Ishikawa (cell line): ENCODE data around the gene DALRD3.

Experiments used
- CEBPB ChIP-seq: IDR thresholded peaks from 2 replicates; pipeline ENCODE4 v1.6.1; 2012
- CREB1 ChIP-seq: IDR thresholded peaks from 2 replicates; pipeline ENCODE4 v1.6.1; 2012; ENCODE audit warnings: low read depth
- EGR1 ChIP-seq: IDR thresholded peaks from 2 replicates; pipeline ENCODE4 v1.6.1; 2012
- EP300 ChIP-seq: IDR thresholded peaks from 2 replicates; pipeline ENCODE4 v1.6.1; 2012; ENCODE audit warnings: borderline replicate concordance
- FOXM1 ChIP-seq: IDR thresholded peaks from 2 replicates; pipeline ENCODE4 v1.6.1; 2012; ENCODE audit warnings: low read depth, borderline replicate concordance
- NFIC ChIP-seq: IDR thresholded peaks from 2 replicates; pipeline ENCODE4 v1.6.1; 2012
- RAD21 ChIP-seq: IDR thresholded peaks from 2 replicates; pipeline ENCODE4 v1.6.1; 2012; ENCODE audit warnings: low read depth
- TAF1 ChIP-seq: IDR thresholded peaks from 2 replicates; pipeline ENCODE4 v1.6.1; 2012; ENCODE audit warnings: low read depth, mild to moderate bottlenecking
- TCF12 ChIP-seq: IDR thresholded peaks from 2 replicates; pipeline ENCODE4 v1.6.1; 2012; ENCODE audit warnings: low read depth
- TEAD4 ChIP-seq: IDR thresholded peaks from 2 replicates; pipeline ENCODE4 v1.6.1; 2012
- YY1 ChIP-seq: IDR thresholded peaks from 2 replicates; pipeline ENCODE4 v1.6.1; 2012; ENCODE audit warnings: low read depth
- ZBTB7A ChIP-seq: IDR thresholded peaks from 2 replicates; pipeline ENCODE4 v1.6.1; 2012; ENCODE audit warnings: low read depth
- TF ChIP-seq, protein P1 (sequence below): IDR thresholded peaks from 2 replicates; pipeline ENCODE4 v1.6.1; 2012
- TF ChIP-seq, protein P2 (sequence below): IDR thresholded peaks from 2 replicates; pipeline ENCODE4 v1.6.1; 2012
- TF ChIP-seq, protein P3 (sequence below): IDR thresholded peaks from 2 replicates; pipeline ENCODE4 v1.6.1; 2012; ENCODE audit warnings: low read depth, mild to moderate bottlenecking

Gene DALRD3

DNA sequence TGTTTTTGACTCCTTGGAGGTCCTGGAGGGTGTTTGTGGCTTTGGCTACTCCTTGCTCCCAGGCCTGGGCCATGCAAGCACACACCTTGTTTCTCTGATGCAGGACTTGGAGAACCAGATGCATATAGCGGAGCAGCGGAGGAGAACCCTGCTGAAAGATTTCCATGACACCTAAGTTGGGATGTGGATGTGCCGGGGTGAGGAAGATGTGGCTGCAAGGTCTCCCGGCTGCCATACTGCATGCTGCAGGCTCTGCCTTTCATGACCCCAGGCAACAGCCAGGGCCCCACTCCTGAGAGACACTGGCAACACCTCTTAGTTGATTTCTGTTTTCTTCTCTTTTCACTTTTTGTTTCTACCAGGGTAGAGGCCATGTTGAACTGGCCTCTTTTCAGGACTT lies 35.3 kb downstream of the DALRD3 start:
- TF ChIP-seq EP300 (no peak), CREB1 (no peak), TEAD4 (no peak), NFIC (no peak), RAD21 (no peak), TCF12 (no peak), TAF1 (no peak), FOXM1 (no peak), ZBTB7A (no peak), YY1 (no peak), EGR1 (no peak), CEBPB (no peak)
- TF ChIP-seq, protein P1, sequence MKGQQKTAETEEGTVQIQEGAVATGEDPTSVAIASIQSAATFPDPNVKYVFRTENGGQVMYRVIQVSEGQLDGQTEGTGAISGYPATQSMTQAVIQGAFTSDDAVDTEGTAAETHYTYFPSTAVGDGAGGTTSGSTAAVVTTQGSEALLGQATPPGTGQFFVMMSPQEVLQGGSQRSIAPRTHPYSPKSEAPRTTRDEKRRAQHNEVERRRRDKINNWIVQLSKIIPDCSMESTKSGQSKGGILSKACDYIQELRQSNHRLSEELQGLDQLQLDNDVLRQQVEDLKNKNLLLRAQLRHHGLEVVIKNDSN = no peak
- TF ChIP-seq, protein P2, sequence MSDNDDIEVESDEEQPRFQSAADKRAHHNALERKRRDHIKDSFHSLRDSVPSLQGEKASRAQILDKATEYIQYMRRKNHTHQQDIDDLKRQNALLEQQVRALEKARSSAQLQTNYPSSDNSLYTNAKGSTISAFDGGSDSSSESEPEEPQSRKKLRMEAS = no peak
- TF ChIP-seq, protein P3, sequence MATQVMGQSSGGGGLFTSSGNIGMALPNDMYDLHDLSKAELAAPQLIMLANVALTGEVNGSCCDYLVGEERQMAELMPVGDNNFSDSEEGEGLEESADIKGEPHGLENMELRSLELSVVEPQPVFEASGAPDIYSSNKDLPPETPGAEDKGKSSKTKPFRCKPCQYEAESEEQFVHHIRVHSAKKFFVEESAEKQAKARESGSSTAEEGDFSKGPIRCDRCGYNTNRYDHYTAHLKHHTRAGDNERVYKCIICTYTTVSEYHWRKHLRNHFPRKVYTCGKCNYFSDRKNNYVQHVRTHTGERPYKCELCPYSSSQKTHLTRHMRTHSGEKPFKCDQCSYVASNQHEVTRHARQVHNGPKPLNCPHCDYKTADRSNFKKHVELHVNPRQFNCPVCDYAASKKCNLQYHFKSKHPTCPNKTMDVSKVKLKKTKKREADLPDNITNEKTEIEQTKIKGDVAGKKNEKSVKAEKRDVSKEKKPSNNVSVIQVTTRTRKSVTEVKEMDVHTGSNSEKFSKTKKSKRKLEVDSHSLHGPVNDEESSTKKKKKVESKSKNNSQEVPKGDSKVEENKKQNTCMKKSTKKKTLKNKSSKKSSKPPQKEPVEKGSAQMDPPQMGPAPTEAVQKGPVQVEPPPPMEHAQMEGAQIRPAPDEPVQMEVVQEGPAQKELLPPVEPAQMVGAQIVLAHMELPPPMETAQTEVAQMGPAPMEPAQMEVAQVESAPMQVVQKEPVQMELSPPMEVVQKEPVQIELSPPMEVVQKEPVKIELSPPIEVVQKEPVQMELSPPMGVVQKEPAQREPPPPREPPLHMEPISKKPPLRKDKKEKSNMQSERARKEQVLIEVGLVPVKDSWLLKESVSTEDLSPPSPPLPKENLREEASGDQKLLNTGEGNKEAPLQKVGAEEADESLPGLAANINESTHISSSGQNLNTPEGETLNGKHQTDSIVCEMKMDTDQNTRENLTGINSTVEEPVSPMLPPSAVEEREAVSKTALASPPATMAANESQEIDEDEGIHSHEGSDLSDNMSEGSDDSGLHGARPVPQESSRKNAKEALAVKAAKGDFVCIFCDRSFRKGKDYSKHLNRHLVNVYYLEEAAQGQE = no peak

DNA sequence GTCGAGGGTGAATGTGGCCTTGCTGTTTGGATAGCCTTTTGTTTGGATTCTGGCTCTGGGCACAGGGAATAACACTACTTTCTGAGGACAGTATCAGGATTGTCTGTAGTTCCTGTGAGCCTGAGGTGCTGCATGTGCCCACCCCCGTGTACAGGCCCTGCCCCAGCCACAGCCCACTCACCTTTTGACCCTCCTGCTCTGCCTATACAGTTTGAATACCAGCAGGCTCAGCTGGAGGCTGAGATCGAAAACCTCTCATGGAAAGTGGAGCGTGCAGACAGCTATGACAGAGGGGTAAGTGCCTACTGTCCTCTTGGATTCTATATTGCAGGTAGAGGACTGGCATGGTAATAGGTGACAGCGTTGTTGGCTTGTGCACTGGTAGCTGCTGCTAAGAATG lies 35.7 kb downstream of the DALRD3 start:
- TF ChIP-seq CREB1 = no peak
- no peak for TF ChIP-seq EGR1

GRCh38 chr3:48982016-48982415 lies 36.4 kb downstream of the DALRD3 start:
- TF ChIP-seq, protein P3 = no peak
- TF ChIP-seq TCF12 (no peak), CREB1 (no peak), ZBTB7A (no peak), EP300 (no peak), FOXM1 (no peak), CEBPB (no peak), RAD21 (no peak), NFIC (no peak)
- TF ChIP-seq, protein P1 = no peak
- TF ChIP-seq, protein P2 = no peak

- TF ChIP-seq YY1 = no peak
- no peak for TF ChIP-seq ZBTB7A
- TF ChIP-seq, protein P1 = no peak
- no peak for TF ChIP-seq FOXM1
- no peak for TF ChIP-seq RAD21
- no peak for TF ChIP-seq CEBPB
- no peak for TF ChIP-seq NFIC
Observed at GRCh38 chr3:48980295-48980694, 38.1 kb downstream of the DALRD3 start.

DNA sequence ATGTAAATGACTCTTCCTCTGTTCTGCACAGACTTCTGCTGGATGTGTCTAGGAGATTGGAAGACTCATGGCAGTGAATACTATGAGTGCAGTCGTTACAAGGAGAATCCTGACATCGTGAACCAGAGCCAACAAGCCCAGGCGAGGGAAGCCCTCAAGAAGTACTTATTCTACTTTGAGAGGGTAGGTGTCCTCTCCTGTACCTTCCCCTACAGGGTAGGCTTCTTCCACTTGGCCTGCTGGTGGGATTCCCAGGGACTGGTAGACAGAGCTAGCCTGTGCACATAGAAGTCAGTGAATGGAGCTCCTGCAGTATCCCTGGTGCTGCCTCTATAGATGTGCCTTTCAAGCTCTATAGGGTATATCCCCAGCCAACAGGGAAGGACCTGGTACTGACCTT lies 38.9 kb downstream of the DALRD3 start:
- TF ChIP-seq, protein P3 = no peak
- TF ChIP-seq RAD21 (no peak), TCF12 (no peak), EGR1 (no peak), ZBTB7A (no peak), FOXM1 (no peak), TEAD4 (no peak), CEBPB (no peak), TAF1 (no peak)
- TF ChIP-seq, protein P2 = no peak
